H1 (cell line): ENCODE measurements around the gene PAQR9. TPM values are rescaled to one million over a fixed set of nuclear protein-coding genes. Genes with fewer than 3 reads are reported as not detected.
A peak's percentile ranks its signal among the peaks of the same experiment; 100 is the strongest.

Experiments used
- CTCF ChIA-PET: fragments of 300-600 bp; sonication (Branson Sonifier 250); formaldehyde crosslinking; loops from one replicate; lab custom pipeline; 2021; ENCODE audit not compliant: partially characterized antibody; lab: Charles Lee
- POLR2A ChIA-PET: fragments of 300-600 bp; sonication (Branson Sonifier 250); formaldehyde crosslinking; loops from one replicate; lab custom pipeline; 2021; ENCODE audit warnings: inconsistent platforms; ENCODE audit not compliant: partially characterized antibody; lab: Charles Lee
- DNase-seq, 2 experiments: peaks; one replicate each; pipeline versions ENCODE4 v3.0.0 to v3.0.0-alpha.2; 2010 to 2022; ENCODE audit warnings: low spot score in 2 of 2, low read depth in 1 of 2, mixed read lengths in 1 of 2
- FAIRE-seq: peaks from 2 replicates; lab custom pipeline; 2011; peaks lifted over from hg19 to GRCh38; lab: Jason Lieb, UNC
- H2AFZ ChIP-seq: 2 replicates; pipeline ENCODE4 v1.8.1; 2012; ENCODE audit warnings: low read length, inconsistent platforms
- H2AK5ac ChIP-seq: 2 replicates; pipeline ENCODE4 v1.6.1; 2013; ENCODE audit warnings: low read depth, low read length
- H2BK120ac ChIP-seq: replicated peaks from 2 replicates; pipeline ENCODE3; 2013; ENCODE audit warnings: low read depth, low read length, inconsistent platforms
- H2BK12ac ChIP-seq: 2 replicates; pipeline ENCODE4 v1.6.1; 2013; ENCODE audit warnings: low read depth, low read length
- H2BK15ac ChIP-seq: 2 replicates; pipeline ENCODE4 v1.6.1; 2013; ENCODE audit warnings: low read length
- H2BK20ac ChIP-seq: 2 replicates; pipeline ENCODE4 v1.6.1; 2013; ENCODE audit warnings: low read length
- H2BK5ac ChIP-seq: 2 replicates; pipeline ENCODE4 v1.6.1; 2013; ENCODE audit warnings: low read depth, low read length
- H3K14ac ChIP-seq: 2 replicates; pipeline ENCODE4 v1.6.1; 2013; ENCODE audit warnings: inconsistent platforms; ENCODE audit not compliant: insufficient read length
- H3K18ac ChIP-seq: 2 replicates; pipeline ENCODE4 v1.6.1; 2013; ENCODE audit warnings: low read length; ENCODE audit errors: extremely low read depth
- H3K23ac ChIP-seq: 2 replicates; pipeline ENCODE4 v1.6.1; 2013; ENCODE audit warnings: inconsistent platforms; ENCODE audit not compliant: insufficient read length
- H3K23me2 ChIP-seq: 2 replicates; pipeline ENCODE4 v1.6.1; 2013; ENCODE audit warnings: low read depth, low read length
- H3K27ac ChIP-seq: 2 replicates; pipeline ENCODE4 v1.6.1; 2011; ENCODE audit warnings: low read depth, low read length, inconsistent platforms
- H3K27me3 ChIP-seq, 4 experiments: replicated peaks in 1 of 4; 1 replicate in 1 of 4; 2 replicates in 3 of 4; pipeline versions ENCODE4 v1.6.1 to v1.8.1; 2011 to 2013; ENCODE audit warnings: low read length in 3 of 4, mild to moderate bottlenecking in 3 of 4, inconsistent platforms in 2 of 4, mixed read lengths in 2 of 4, moderate library complexity in 1 of 4; ENCODE audit not compliant: control insufficient read depth in 3 of 4, insufficient read depth in 3 of 4; ENCODE audit errors: extremely low read depth in 1 of 4
- H3K36me3 ChIP-seq, 4 experiments: 2 replicates each; pipeline versions ENCODE4 v1.6.1 to v1.8.1; 2011 to 2013; ENCODE audit warnings: mild to moderate bottlenecking in 4 of 4, low read length in 3 of 4, moderate library complexity in 2 of 4, control low read depth in 1 of 4, inconsistent platforms in 1 of 4; ENCODE audit not compliant: insufficient read depth in 4 of 4, control insufficient read depth in 2 of 4
- H3K4ac ChIP-seq: replicated peaks from 2 replicates; pipeline ENCODE3; 2013; ENCODE audit warnings: low read length, low read depth, mixed read lengths, inconsistent platforms; ENCODE audit not compliant: insufficient read length
- H3K4me1 ChIP-seq, 4 experiments: replicated peaks in 1 of 4; 1 replicate in 1 of 4; 2 replicates in 3 of 4; pipeline versions ENCODE4 v1.6.1 to v1.8.1; 2011 to 2013; ENCODE audit warnings: low read length in 3 of 4, inconsistent platforms in 2 of 4, mixed read lengths in 1 of 4; ENCODE audit not compliant: insufficient read depth in 4 of 4, control insufficient read depth in 3 of 4
- H3K4me2 ChIP-seq, 2 experiments: 2 replicates each; pipeline versions ENCODE4 v1.6.1 to v1.8.1; 2011 to 2013; ENCODE audit warnings: low read depth in 2 of 2, low read length in 2 of 2, control low read depth in 1 of 2, inconsistent platforms in 1 of 2, mild to moderate bottlenecking in 1 of 2; ENCODE audit not compliant: insufficient read depth in 1 of 2
- H3K4me3 ChIP-seq, 4 experiments: fragments of 200-600, 300-600 bp in 1 of 4; sonication (generic), shearing (Covaris generic), sonication (Bioruptor Twin) in 1 of 4; 2 replicates each; pipeline versions ENCODE4 v1.5.1 to v1.8.1; 2011 to 2016; ENCODE audit warnings: low read length in 4 of 4, low read depth in 3 of 4, control low read depth in 2 of 4, inconsistent platforms in 2 of 4, mild to moderate bottlenecking in 2 of 4, mixed read lengths in 1 of 4, moderate library complexity in 1 of 4; ENCODE audit not compliant: insufficient read depth in 2 of 4; ENCODE audit errors: extremely low read depth in 1 of 4
- H3K56ac ChIP-seq: replicated peaks from 2 replicates; pipeline ENCODE3; 2013; ENCODE audit warnings: low read depth, mild to moderate bottlenecking, mixed read lengths, low read length, inconsistent platforms; ENCODE audit not compliant: insufficient read length
- H3K79me1 ChIP-seq: 2 replicates; pipeline ENCODE4 v1.6.1; 2013; ENCODE audit warnings: low read depth, low read length, control low read depth
- H3K79me2 ChIP-seq, 2 experiments: 2 replicates each; pipeline versions ENCODE4 v1.6.1 to v1.8.1; 2012 to 2013; ENCODE audit warnings: low read length in 2 of 2, mild to moderate bottlenecking in 2 of 2, inconsistent platforms in 1 of 2; ENCODE audit not compliant: insufficient read depth in 2 of 2, control insufficient read depth in 1 of 2
- H3K9ac ChIP-seq, 4 experiments: replicated peaks in 1 of 4; 1 replicate in 1 of 4; 2 replicates in 3 of 4; pipeline versions ENCODE4 v1.6.1 to v1.8.1; 2011 to 2013; ENCODE audit warnings: low read depth in 3 of 4, low read length in 3 of 4, control low read depth in 2 of 4, mild to moderate bottlenecking in 2 of 4, moderate library complexity in 2 of 4, inconsistent platforms in 1 of 4; ENCODE audit errors: extremely low read depth in 1 of 4
- H3K9me3 ChIP-seq, 2 experiments: 2 replicates each; pipeline versions ENCODE4 v1.6.1 to v1.8.1; 2012 to 2013; ENCODE audit warnings: mild to moderate bottlenecking in 2 of 2, moderate library complexity in 2 of 2, control low read depth in 1 of 2, inconsistent platforms in 1 of 2, low read depth in 1 of 2, low read length in 1 of 2, mixed read lengths in 1 of 2; ENCODE audit not compliant: insufficient read depth in 2 of 2
- H4K20me1 ChIP-seq, 2 experiments: replicated peaks in 1 of 2; 2 replicates each; pipeline versions ENCODE3 to v1.8.1; 2011 to 2013; ENCODE audit warnings: inconsistent platforms in 2 of 2, low read length in 2 of 2, mild to moderate bottlenecking in 1 of 2; ENCODE audit not compliant: insufficient read depth in 2 of 2, control insufficient read depth in 1 of 2
- H4K5ac ChIP-seq: 2 replicates; pipeline ENCODE4 v1.6.1; 2013; ENCODE audit warnings: low read length, low read depth, mixed read lengths, inconsistent platforms; ENCODE audit not compliant: insufficient read length
- H4K8ac ChIP-seq: 2 replicates; pipeline ENCODE4 v1.8.0; 2013; ENCODE audit warnings: mild to moderate bottlenecking, moderate library complexity, low read length, inconsistent platforms; ENCODE audit not compliant: insufficient read depth; ENCODE audit errors: extremely low read depth
- H4K91ac ChIP-seq: replicated peaks from 2 replicates; pipeline ENCODE3; 2013; ENCODE audit warnings: low read length, mixed read lengths, inconsistent platforms; ENCODE audit not compliant: insufficient read length
- CTCF ChIP-seq, 3 experiments: IDR thresholded peaks; 1 replicate in 2 of 3; 2 replicates in 1 of 3; pipeline versions ENCODE4 v1.5.1 to v1.6.1; 2011; ENCODE audit warnings: low read length in 3 of 3, mild to moderate bottlenecking in 3 of 3, inconsistent platforms in 2 of 3, low read depth in 1 of 3, moderate library complexity in 1 of 3; ENCODE audit not compliant: insufficient read depth in 1 of 3; ENCODE audit errors: control extremely low read depth in 1 of 3
- RAD21 ChIP-seq, 2 experiments: IDR thresholded peaks in 1 of 2; conservative IDR thresholded peaks in 1 of 2; 2 replicates each; pipeline ENCODE4 v1.6.1; 2011; ENCODE audit warnings: low read depth in 2 of 2, low read length in 2 of 2, improper control_type of control experiment in 1 of 2, inconsistent platforms in 1 of 2, mild to moderate bottlenecking in 1 of 2, moderate library complexity in 1 of 2
- SP4 ChIP-seq: IDR thresholded peaks from 2 replicates; pipeline ENCODE4 v1.6.1; 2012; ENCODE audit warnings: low read length, inconsistent platforms
- ZNF274 ChIP-seq: IDR thresholded peaks from 2 replicates; pipeline ENCODE4 v1.7.0; 2012; ENCODE audit warnings: low read length, borderline replicate concordance; ENCODE audit errors: extremely low read depth
- WGBS, 2 experiments: shearing (Covaris generic) in 1 of 2; methylation state at CpG; one replicate each; pipeline versions ENCODE4 v1.1.6 to v1.1.7; 2013 to 2015; ENCODE audit warnings: low lambda C conversion rate in 2 of 2, mixed read lengths in 2 of 2, inconsistent platforms in 1 of 2, low coverage in 1 of 2, missing lambda C conversion rate in 1 of 2; ENCODE audit not compliant: insufficient replicate concordance in 2 of 2, insufficient coverage in 1 of 2, insufficient read length in 1 of 2; ENCODE audit errors: extremely low coverage in 1 of 2, missing lambda C conversion rate in 1 of 2; 5-methylcytosine and 5-hydroxymethylcytosine counted together
- polyA plus RNA-seq, 7 experiments: library from polyadenylated mRNA; depleted of rRNA in 3 of 7; stranded (reverse) in 5 of 7; unstranded in 2 of 7; fragments of >200 nt in 5 of 7; fragments of 200-250 nt in 2 of 7; gene quantifications; 1 replicate in 5 of 7; 2 replicates in 1 of 7; 4 replicates in 1 of 7; pipeline versions ENCODE4 v1.2.1 to v1.2.3, GENCODE V29; 2011 to 2013; ENCODE audit warnings: missing spikeins in 2 of 7, mixed read lengths in 2 of 7
- total RNA-seq: library from RNA; stranded (reverse); fragmentation: NEBNext Ultra II Directional; extraction: Animal tissue kit (Norgen Biotek cat#: 25700); gene quantifications from 2 replicates; pipeline ENCODE4 v1.2.1, GENCODE V29; 2021

The PAQR9 gene
- total and polyA plus RNA-seq, 2 of the 8 experiments (the other 6 are each of a cell fraction or from before 2014, with no cell fraction given), result 2.6 to 5.2 TPM

GRCh38 chr3:142975316-142975995, 12.0 kb upstream of the PAQR9 start:
- Histone ChIP-seq H3K79me2 (no peaks in the 10 kb centered on the region), H3K27me3 (no peaks in the 10 kb centered on the region), H4K20me1 (no peaks in the 10 kb centered on the region), H2AK5ac (no peak overlapping the region), H3K4me1 (no peaks in the 10 kb centered on the region), H3K79me1 (no peaks in the 10 kb centered on the region), H3K9ac (no peak overlapping the region), H4K5ac (no peak overlapping the region), H3K9me3 (no peaks in the 10 kb centered on the region), H3K27ac (no peak overlapping the region), H2BK20ac (no peak overlapping the region), H4K8ac (no peak overlapping the region), H3K4ac (no peak overlapping the region), H4K91ac (no peak overlapping the region), H2AFZ (no peak overlapping the region), H3K36me3 (no peaks in the 10 kb centered on the region), H3K4me2 (no peak overlapping the region), H3K18ac (no peak overlapping the region), H2BK5ac (no peak overlapping the region), H3K23me2 (no peaks in the 10 kb centered on the region), H3K14ac (no peak overlapping the region), H2BK120ac (no peak overlapping the region), H3K4me3 (no peak overlapping the region), H2BK12ac (no peak overlapping the region), H2BK15ac (no peak overlapping the region), H3K56ac (no peak overlapping the region), H3K23ac (no peak overlapping the region)
- DNase-seq (no peak), FAIRE-seq (peak; percentile 28)
- 89% methylated on average over 4 of the region's 4 CpGs; no CpG with 5 or more reads in 1 of the 2 experiments for WGBS, 2 experiments
- CTCF ChIA-PET, result interaction anchor here (1.0 to 8.8 kb wide), 15 partner anchors 9 to 147 kb away, joined by 3 to 51 read pairs (median 10); partner anchors contain the start of gene U2SURP
- POLR2A ChIA-PET, result no interaction called here
- TF ChIP-seq ZNF274, result no peak
- peak; percentile 32 to 35; a peak in 2 of 4 replicates for TF ChIP-seq RAD21 (IDR thresholded peaks at IDR 0.05 in 1 of 2, conservative IDR thresholded peaks at IDR 0.05 in 1 of 2; ENCODE audit: low read depth in 2 of 2, low read length in 2 of 2)
- TF ChIP-seq SP4, result no peak
- TF ChIP-seq CTCF (IDR thresholded peaks at IDR 0.05; ENCODE audit: control extremely low read depth in 1 of 3, insufficient read depth in 1 of 3, low read depth in 1 of 3, low read length in 3 of 3), result peak; percentile 44 to 64 (median 46)
